ENCODE results near the gene SLAMF6. TPM values are rescaled to one million over a fixed set of nuclear protein-coding genes. Genes with fewer than 3 reads are reported as not detected.
"Not testable (repeated sequence)": the region's sequence is repeated elsewhere in the genome, so short reads cannot be mapped to it uniquely, and the experiment has no call there.

The SLAMF6 gene
- polyA plus RNA-seq, 1 experiment, result not detected

DNA sequence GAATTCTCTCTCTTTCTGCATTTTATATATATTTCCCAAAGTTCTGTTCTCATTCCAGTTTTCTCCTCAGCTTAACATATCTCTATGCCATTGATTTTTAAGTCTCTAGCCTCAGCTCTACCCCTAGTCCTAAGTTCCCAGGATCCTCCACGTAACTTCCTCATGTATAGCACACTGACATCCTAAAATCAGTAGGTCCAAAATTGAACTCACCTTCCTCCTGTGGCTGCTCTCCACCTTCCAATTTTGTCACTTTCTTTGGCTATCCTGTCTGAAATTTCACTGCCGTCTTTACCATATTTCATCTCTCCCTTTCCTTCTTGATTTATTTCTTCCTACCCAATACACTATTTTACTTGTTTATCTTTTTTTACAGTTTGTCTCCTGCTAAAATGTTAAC lies 1.5 kb downstream of the SLAMF6 start:
- CTCF ChIA-PET, result no interaction called here
- POLR2A ChIA-PET, result no interaction called here
- no peaks in the 10 kb centered on the region for H3K36me3 ChIP-seq (ENCODE audit: control insufficient read depth, insufficient read depth, low read length)

DNA sequence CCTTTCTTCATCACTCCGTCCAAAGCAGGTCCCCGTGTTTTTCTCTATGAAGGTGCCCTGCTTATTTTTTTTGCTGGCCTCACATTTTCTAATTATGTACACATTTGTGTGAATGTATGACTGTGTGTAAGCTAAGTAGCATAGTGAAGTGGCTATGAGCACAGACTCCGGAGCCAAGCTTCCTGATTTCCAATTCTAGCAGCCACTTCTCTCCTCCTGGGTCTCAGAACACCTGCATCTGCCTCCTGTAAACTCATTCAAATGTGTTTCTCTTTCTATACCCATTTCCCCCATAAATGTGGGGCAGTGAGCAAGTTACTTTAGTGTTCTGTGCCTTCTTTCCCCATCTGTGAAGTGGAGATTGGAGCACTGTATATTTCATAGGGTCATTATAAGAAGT lies 2.1 kb downstream of the SLAMF6 start:
- TF ChIP-seq, protein P1, sequence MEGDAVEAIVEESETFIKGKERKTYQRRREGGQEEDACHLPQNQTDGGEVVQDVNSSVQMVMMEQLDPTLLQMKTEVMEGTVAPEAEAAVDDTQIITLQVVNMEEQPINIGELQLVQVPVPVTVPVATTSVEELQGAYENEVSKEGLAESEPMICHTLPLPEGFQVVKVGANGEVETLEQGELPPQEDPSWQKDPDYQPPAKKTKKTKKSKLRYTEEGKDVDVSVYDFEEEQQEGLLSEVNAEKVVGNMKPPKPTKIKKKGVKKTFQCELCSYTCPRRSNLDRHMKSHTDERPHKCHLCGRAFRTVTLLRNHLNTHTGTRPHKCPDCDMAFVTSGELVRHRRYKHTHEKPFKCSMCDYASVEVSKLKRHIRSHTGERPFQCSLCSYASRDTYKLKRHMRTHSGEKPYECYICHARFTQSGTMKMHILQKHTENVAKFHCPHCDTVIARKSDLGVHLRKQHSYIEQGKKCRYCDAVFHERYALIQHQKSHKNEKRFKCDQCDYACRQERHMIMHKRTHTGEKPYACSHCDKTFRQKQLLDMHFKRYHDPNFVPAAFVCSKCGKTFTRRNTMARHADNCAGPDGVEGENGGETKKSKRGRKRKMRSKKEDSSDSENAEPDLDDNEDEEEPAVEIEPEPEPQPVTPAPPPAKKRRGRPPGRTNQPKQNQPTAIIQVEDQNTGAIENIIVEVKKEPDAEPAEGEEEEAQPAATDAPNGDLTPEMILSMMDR (IDR thresholded peaks at IDR 0.05; ENCODE audit: insufficient read depth, low read depth, low read length), result no peak
- DNase-seq (ENCODE audit: low read depth), result no peak
- POLR2A ChIA-PET, result no interaction called here
- Histone ChIP-seq H3K36me3 (ENCODE audit: control insufficient read depth, insufficient read depth, low read length) (no peaks in the 10 kb centered on the region), H3K27me3 (ENCODE audit: control insufficient read depth, insufficient read depth, low read length) (no peaks in the 10 kb centered on the region), H3K4me3 (ENCODE audit: low read depth, low read length) (no peak overlapping the region)
- CTCF ChIA-PET, result no interaction called here

More for the DNA sequence above, 1.5 kb downstream of the SLAMF6 start:
- DNase-seq (ENCODE audit: low read depth), result no peak
- Histone ChIP-seq H3K4me3 (ENCODE audit: low read depth, low read length) (no peak overlapping the region), H3K27me3 (ENCODE audit: control insufficient read depth, insufficient read depth, low read length) (no peaks in the 10 kb centered on the region)
- TF ChIP-seq, protein P1 (IDR thresholded peaks at IDR 0.05; ENCODE audit: insufficient read depth, low read depth, low read length), result no peak

DNA sequence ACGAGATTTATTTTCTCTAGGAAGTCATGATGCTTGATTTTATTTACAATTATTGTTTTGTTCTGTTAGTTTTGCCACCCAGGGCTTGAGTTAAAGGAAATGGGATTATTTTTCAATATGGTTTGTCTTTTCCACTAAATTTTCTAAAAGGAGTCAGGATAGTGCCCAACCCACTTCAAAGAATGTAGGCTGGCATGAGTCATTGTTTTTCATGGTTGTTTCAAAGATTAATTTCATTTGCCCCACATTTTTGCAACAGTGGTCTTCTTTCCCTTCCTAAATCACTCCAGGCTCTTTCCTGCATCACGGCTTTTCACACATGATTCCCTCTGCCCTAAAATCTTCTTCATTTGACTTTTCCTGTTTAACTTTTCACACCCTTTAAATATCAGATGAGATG lies 2.5 kb downstream of the SLAMF6 start:
- CTCF ChIA-PET, result no interaction called here
- no peaks in the 10 kb centered on the region for H3K27me3 ChIP-seq (ENCODE audit: control insufficient read depth, insufficient read depth, low read length)
- H3K36me3 ChIP-seq (ENCODE audit: control insufficient read depth, insufficient read depth, low read length), result no peaks in the 10 kb centered on the region
- DNase-seq (ENCODE audit: low read depth), result no peak
- no peak overlapping the region for H3K4me3 ChIP-seq (ENCODE audit: low read depth, low read length)
- POLR2A ChIA-PET, result no interaction called here
- TF ChIP-seq, protein P1 (IDR thresholded peaks at IDR 0.05; ENCODE audit: insufficient read depth, low read depth, low read length), result no peak

DNA sequence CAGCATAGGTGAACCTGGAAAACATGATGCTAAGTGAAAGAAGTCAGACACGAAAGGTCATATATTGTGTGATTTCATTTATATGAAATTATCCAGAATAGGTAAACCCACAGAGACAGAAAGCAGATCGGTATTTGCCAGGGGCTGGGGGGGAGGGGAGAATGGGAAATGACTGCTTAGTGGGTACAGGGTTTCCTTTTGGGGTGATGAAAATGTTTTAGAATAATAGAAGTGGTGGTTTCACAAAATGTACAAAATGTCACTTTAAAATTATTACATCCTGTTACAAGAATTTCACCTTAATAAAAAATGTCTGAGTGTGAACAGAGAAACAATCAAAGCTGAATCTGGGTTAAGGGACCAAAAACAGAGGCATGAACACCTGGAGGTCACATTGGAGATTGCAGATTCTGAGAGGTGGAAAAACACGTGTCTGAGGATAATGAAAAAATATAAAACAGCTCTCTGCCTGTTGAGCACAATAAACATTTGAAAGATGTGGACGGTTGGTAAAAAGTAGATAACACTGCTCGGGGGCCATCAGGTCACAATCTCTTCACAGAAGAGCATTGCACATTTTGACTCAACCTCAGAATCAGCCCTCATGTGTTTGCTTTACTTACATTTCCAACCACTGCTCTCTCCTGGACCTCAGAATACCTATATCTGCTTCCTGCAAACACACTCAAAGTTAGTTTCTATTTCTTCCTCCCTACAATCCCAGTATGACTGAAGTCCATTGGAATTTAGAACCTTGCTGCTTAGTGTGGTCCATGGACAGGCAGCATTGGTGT lies 3.2 kb downstream of the SLAMF6 start:
- no peaks in the 10 kb centered on the region for H3K27me3 ChIP-seq (ENCODE audit: control insufficient read depth, insufficient read depth, low read length)
- TF ChIP-seq, protein P1 (IDR thresholded peaks at IDR 0.05; ENCODE audit: insufficient read depth, low read depth, low read length), result no peak
- no peak for DNase-seq (ENCODE audit: low read depth)
- CTCF ChIA-PET, result no interaction called here
- POLR2A ChIA-PET, result no interaction called here
- no peaks in the 10 kb centered on the region for H3K36me3 ChIP-seq (ENCODE audit: control insufficient read depth, insufficient read depth, low read length)
- H3K4me3 ChIP-seq (ENCODE audit: low read depth, low read length), result no peak overlapping the region

DNA sequence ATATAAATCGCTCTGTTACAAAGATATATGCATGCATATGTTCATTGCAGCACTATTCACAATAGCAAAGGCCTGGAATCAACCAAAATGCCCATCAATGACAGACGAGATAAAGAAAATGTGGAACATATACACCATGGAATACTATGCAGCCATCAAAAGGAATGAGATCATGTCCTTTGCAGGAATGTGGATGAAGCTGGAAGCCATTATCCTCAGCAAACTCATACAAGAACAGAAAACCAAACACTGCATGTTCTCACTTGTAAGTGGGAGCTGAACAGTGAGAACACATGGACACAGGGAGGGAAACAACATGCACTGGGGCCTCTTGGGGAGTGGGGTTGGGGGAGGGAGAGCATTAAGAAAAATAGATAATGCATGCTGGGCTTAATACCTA lies 5.5 kb downstream of the SLAMF6 start:
- H3K36me3 ChIP-seq (ENCODE audit: control insufficient read depth, insufficient read depth, low read length); POLR2A ChIA-PET; H3K27me3 ChIP-seq (ENCODE audit: control insufficient read depth, insufficient read depth, low read length); DNase-seq (ENCODE audit: low read depth); CTCF ChIA-PET; H3K4me3 ChIP-seq (ENCODE audit: low read depth, low read length): not testable (repeated sequence)

DNA sequence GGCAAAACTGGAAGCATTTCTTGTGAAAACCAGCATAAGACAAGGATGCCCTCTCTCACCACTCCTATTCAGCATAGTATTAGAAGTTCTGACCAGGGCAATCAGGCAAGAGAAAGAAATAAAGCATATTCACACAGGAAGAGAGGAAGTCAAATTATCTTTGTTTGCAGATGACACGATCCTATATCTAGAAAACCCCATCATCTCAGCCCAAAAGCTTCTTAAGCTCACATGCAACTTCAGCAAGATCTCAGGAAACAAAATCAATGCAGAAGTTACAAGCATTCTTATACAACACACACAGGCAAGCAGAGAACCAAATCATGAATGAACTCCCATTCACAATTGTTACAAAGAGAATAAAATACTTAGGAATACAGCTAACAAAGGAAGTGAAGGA lies 7.1 kb downstream of the SLAMF6 start:
- POLR2A ChIA-PET; DNase-seq (ENCODE audit: low read depth); H3K27me3 ChIP-seq (ENCODE audit: control insufficient read depth, insufficient read depth, low read length); H3K36me3 ChIP-seq (ENCODE audit: control insufficient read depth, insufficient read depth, low read length); H3K4me3 ChIP-seq (ENCODE audit: low read depth, low read length); CTCF ChIA-PET: not testable (repeated sequence)
